ENCODE measurements around the gene PDCD4.

PDCD4 gene

DNA sequence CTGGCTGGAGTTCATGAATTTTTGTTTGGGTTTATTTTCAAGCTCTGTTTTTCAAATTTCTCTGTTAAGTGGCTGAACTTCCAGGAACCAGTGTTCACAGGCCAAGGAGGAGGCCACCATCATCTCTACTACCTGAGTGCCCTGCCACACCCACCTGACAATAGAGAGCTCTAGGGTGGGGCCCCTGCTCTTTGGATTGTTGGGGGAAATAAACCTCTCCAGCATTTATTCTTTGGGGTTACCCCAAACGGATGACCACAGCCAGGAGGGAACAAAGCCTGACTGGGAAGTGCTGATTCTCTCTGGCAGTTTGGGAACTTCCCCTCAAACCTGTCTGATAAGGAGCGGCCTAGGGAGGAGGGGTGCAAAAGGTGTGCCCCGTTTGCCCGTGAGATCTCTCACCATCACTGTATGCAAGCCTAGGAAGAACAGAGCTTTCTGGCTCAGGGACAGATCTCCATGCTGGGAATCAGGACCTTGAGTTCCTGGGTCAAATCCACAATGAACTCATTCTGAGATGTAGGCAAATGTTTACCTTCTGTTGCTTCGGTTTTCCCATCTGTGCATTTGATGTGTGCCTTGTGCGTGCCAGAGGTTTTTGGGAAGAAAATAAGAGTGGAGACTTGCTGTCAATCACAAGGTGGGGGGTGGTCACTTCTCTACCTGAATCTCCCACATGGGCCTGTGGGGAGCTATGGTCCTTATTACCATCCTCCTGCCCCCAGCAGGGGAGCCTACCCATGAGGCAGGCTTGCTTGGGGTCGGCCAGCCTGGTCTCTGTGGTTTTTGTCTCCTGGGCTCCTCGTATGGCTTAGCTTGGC, 27.7 kb upstream of the PDCD4 start:
- Histone ChIP-seq H3K36me3 (ENCODE audit: insufficient read depth, low read depth, low read length) (no peaks in the 10 kb centered on the region), H3K4me1 (ENCODE audit: insufficient read depth, low read length) (no peaks in the 10 kb centered on the region), H3K27ac (ENCODE audit: low read length) (no peak overlapping the region), H3K9me3 (ENCODE audit: insufficient read depth, low read depth, low read length) (no peaks in the 10 kb centered on the region), H3K27me3 (ENCODE audit: insufficient read depth, low read length) (no peaks in the 10 kb centered on the region), H3K9ac (ENCODE audit: low read depth, low read length) (no peak overlapping the region; the same call in 1 of the 2 replicates), H3K4me3 (ENCODE audit: low read length) (no peak overlapping the region)

DNA sequence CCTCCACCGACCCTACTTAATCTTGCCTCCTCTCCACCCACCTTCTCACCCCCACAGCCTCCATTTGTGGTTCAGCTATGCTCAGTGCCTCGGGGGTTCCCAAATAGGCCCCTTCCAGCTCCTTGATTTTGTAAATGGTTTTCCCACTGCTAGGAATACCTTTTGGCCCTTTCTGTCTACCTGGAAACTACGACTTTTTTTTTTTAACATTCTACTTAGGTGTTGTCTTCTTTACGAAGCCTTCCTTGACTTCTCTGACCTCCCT, 27.2 kb upstream of the PDCD4 start:
- Histone ChIP-seq H3K9ac (ENCODE audit: low read depth, low read length) (no peak overlapping the region), H3K36me3 (ENCODE audit: insufficient read depth, low read depth, low read length) (no peaks in the 10 kb centered on the region), H3K27ac (ENCODE audit: low read length) (no peak overlapping the region), H3K4me3 (ENCODE audit: low read length) (no peak overlapping the region), H3K27me3 (ENCODE audit: insufficient read depth, low read length) (no peaks in the 10 kb centered on the region), H3K4me1 (ENCODE audit: insufficient read depth, low read length) (no peaks in the 10 kb centered on the region), H3K9me3 (ENCODE audit: insufficient read depth, low read depth, low read length) (no peaks in the 10 kb centered on the region)

DNA sequence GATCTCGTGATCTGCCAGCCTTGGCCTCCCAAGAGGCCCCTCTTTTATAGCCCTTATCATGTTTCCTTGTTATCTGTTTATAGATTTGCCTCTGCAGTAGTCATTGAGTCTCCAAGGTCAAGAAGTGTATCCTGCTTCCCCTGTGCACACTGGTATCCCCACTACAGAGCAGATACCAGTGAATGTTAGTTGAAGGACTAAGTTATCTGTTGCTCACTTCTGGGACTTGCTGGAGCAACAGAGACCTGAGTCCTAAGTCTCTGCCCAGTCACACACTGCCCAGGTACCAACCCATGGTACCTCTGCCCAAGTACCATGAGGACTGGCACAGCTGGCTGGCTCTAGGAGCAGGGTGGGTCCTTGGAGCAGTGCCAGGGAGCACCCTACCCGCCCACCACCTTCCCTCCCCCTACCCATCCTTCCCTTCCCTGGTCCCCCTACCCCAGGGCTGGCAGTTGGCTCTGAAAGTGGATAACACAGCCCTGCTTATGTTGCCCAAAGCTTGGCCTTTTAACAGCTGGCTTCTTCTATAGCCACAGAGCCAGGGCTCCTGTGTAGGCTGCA, 26.5 kb upstream of the PDCD4 start:
- H3K27me3 ChIP-seq (ENCODE audit: insufficient read depth, low read length) = no peaks in the 10 kb centered on the region
- no peak overlapping the region for H3K4me3 ChIP-seq (ENCODE audit: low read length)
- no peaks in the 10 kb centered on the region for H3K9me3 ChIP-seq (ENCODE audit: insufficient read depth, low read depth, low read length)
- no peaks in the 10 kb centered on the region for H3K36me3 ChIP-seq (ENCODE audit: insufficient read depth, low read depth, low read length)
- H3K4me1 ChIP-seq (ENCODE audit: insufficient read depth, low read length) = no peaks in the 10 kb centered on the region
- no peak overlapping the region for H3K27ac ChIP-seq (ENCODE audit: low read length)
- no peak overlapping the region for H3K9ac ChIP-seq (ENCODE audit: low read depth, low read length)

DNA sequence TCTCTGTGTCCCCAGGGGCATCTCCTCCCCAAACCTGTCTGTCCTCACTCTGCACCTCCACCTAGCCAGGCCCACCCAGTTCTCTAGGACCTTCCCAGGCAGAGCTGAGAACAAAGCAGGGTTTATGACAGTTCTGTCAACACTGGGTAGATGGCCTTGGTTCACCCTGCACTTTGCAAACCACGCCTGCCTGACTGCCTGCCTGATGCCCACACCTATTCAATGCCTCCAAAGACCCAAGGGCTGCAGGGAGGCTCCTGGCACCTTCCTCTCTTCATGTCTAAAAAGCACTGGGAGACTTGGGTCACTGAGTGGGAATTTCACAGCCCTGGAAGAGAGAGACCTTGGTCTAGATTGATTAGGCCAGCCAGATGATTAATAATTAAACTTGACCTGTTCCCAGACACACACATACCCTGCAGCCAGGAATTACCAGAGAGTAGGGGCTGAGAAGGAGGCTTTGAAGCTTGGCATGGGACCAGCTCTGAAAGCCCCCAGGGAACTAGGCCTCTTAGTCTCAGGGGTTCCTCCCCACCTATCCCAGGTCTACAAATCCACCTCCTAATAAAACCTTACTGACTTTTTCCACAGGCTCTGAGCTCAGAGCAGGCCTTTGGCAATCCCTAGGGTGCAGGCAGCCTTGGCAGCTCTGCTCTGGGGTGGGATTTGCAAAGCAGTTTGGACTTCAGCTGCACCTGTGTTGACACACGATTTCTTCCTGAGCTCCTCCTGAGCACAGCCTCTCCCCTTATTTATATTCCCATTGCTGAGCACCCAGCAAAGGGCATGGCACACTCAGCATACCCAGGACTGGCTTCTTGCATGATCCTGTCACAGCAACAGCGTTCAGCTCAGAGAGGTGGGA, 25.7 kb upstream of the PDCD4 start:
- Histone ChIP-seq H3K27me3 (ENCODE audit: insufficient read depth, low read length) (no peaks in the 10 kb centered on the region), H3K4me1 (ENCODE audit: insufficient read depth, low read length) (no peaks in the 10 kb centered on the region), H3K27ac (ENCODE audit: low read length) (no peak overlapping the region), H3K4me3 (ENCODE audit: low read length) (no peak overlapping the region), H3K9me3 (ENCODE audit: insufficient read depth, low read depth, low read length) (no peaks in the 10 kb centered on the region), H3K36me3 (ENCODE audit: insufficient read depth, low read depth, low read length) (no peaks in the 10 kb centered on the region), H3K9ac (ENCODE audit: low read depth, low read length) (no peak overlapping the region)

DNA sequence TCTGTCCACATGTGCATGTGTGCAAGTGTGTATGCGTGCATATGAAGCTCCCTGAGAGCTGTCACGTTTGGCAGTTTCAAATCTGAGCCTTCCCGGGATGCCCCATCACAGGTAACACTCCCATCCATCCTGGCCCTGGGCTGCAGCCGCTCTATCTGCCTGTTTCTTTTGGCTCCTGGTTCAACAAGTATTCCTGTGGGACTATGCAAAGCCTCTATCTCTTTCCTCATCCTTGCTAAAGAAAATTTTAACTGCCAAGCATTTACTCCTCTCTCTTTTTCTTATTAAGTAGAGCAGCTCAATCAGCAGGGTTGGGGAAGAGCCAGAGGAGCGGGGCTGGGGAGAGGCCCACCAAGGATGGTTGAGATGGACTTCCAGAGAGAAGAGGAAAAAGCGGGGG, 24.4 kb upstream of the PDCD4 start:
- H3K4me1 ChIP-seq (ENCODE audit: insufficient read depth, low read length) = no peaks in the 10 kb centered on the region
- no peaks in the 10 kb centered on the region for H3K27me3 ChIP-seq (ENCODE audit: insufficient read depth, low read length)
- H3K36me3 ChIP-seq (ENCODE audit: insufficient read depth, low read depth, low read length) = no peaks in the 10 kb centered on the region
- H3K27ac ChIP-seq (ENCODE audit: low read length) = no peak overlapping the region
- H3K9ac ChIP-seq (ENCODE audit: low read depth, low read length) = no peak overlapping the region
- no peak overlapping the region for H3K4me3 ChIP-seq (ENCODE audit: low read length)
- no peaks in the 10 kb centered on the region for H3K9me3 ChIP-seq (ENCODE audit: insufficient read depth, low read depth, low read length)

DNA sequence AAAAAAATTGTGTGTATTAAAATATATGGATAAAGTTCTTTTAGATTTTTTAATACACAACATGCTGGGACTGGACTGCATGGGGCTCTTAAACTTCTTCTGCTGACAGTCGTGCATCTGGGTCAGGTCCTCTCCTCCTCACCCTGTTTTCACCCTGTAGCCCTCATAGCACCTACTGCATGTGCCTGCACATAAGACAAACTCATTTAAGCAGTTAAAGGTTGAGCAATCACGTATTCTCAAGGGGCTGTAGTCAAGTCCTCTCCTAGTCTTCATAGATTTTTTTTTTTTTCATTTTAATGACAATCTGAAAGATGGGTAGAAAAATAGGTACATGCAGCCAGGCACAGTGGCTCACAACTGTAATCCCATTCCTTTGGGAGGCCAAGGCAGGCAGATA, 23.6 kb upstream of the PDCD4 start:
- no peak overlapping the region for H3K27ac ChIP-seq (ENCODE audit: low read length)
- H3K4me3 ChIP-seq (ENCODE audit: low read length) = no peak overlapping the region
- H3K9me3 ChIP-seq (ENCODE audit: insufficient read depth, low read depth, low read length) = no peaks in the 10 kb centered on the region
- no peaks in the 10 kb centered on the region for H3K36me3 ChIP-seq (ENCODE audit: insufficient read depth, low read depth, low read length)
- no peak overlapping the region for H3K9ac ChIP-seq (ENCODE audit: low read depth, low read length)
- no peaks in the 10 kb centered on the region for H3K27me3 ChIP-seq (ENCODE audit: insufficient read depth, low read length)
- H3K4me1 ChIP-seq (ENCODE audit: insufficient read depth, low read length) = no peaks in the 10 kb centered on the region

DNA sequence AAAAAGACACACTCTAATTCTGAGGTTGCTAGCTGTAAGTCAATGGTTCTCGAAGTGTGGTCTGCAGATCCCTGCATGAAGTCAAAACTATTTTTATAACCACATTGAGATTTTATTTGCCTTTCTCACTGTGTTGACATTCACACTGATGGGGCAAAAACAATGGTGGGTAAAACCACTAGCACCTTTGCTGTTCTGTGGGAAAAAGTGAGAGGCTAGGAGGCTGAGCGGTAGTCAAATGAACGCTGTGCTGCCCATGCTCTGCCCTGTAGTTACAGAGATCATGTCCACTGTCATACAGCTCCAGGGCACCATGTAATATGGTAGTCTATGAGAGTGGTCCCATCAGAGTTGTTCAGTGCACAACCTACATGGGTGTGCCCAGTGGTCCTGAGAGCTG, 21.6 kb upstream of the PDCD4 start:
- Histone ChIP-seq H3K4me1 (ENCODE audit: insufficient read depth, low read length) (no peaks in the 10 kb centered on the region), H3K9ac (ENCODE audit: low read depth, low read length) (no peak overlapping the region), H3K9me3 (ENCODE audit: insufficient read depth, low read depth, low read length) (no peaks in the 10 kb centered on the region), H3K36me3 (ENCODE audit: insufficient read depth, low read depth, low read length) (no peaks in the 10 kb centered on the region), H3K4me3 (ENCODE audit: low read length) (no peak overlapping the region), H3K27me3 (ENCODE audit: insufficient read depth, low read length) (no peaks in the 10 kb centered on the region), H3K27ac (ENCODE audit: low read length) (no peak overlapping the region)

DNA sequence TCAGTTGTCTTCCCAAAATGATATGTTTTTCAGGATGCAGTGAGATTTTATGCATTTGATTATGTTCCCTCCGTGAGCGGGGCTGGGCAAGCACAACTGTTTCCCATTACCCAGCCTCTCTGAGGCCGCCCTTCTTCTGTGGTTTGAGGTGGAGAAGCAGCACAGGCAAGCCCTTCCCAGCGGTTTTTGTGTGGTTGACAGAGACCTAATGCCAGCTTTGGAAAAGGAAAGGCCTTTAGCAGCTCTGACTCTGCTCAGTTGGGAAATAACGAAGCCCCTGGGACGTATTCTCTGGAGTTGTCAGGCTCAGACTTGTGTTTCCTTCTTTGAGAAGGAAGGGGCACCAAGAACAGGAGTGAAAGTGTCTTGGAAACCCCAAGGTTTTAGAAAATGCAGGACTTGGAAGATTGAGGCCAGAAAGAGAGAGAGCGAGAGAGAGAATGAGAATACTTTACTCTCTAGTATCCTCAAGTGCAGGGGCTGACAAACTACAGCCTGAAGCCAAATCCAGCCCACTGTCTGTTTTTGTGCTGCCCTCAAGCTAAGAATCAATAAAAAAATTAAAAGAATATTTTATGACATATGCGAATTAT, 20.6 kb upstream of the PDCD4 start:
- H3K36me3 ChIP-seq (ENCODE audit: insufficient read depth, low read depth, low read length) = no peaks in the 10 kb centered on the region
- no peak overlapping the region for H3K27ac ChIP-seq (ENCODE audit: low read length)
- no peaks in the 10 kb centered on the region for H3K9me3 ChIP-seq (ENCODE audit: insufficient read depth, low read depth, low read length)
- no peaks in the 10 kb centered on the region for H3K4me1 ChIP-seq (ENCODE audit: insufficient read depth, low read length)
- H3K9ac ChIP-seq (ENCODE audit: low read depth, low read length) = no peak overlapping the region
- no peak overlapping the region for H3K4me3 ChIP-seq (ENCODE audit: low read length)
- H3K27me3 ChIP-seq (ENCODE audit: insufficient read depth, low read length) = no peaks in the 10 kb centered on the region

DNA sequence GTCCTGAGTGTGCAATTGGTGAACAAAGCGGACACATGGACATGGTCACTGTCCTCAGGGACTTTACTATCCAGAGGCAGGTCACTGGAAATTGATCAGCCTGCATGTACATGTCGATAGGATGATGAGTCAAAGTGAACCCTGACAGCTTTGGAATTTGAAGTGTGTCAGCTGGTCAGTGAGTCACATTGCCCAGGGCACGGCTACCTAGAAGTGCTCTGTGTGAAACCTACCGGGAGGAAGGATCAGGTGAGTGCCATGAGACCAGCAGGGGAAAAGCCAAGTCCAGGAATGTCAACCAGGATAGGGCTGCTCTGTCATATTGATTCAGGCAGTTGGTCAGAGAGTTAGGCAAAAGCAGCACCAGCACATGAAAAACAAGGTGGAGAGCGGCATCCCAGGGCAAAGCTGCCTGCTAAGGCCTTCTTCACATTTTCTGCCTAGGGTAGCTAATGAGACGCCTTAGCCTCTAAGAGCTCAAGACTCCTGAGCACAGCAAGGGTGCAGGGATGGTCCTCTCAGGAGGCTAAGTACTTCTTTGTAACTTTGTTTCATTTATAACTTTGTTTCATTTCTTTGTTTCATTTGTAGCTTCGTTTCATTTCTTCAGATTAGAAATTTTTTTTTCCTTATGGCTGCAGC, 19.4 kb upstream of the PDCD4 start:
- Histone ChIP-seq H3K9ac (ENCODE audit: low read depth, low read length) (no peak overlapping the region), H3K9me3 (ENCODE audit: insufficient read depth, low read depth, low read length) (no peaks in the 10 kb centered on the region), H3K27me3 (ENCODE audit: insufficient read depth, low read length) (no peaks in the 10 kb centered on the region), H3K36me3 (ENCODE audit: insufficient read depth, low read depth, low read length) (no peaks in the 10 kb centered on the region), H3K27ac (ENCODE audit: low read length) (no peak overlapping the region), H3K4me3 (ENCODE audit: low read length) (no peak overlapping the region), H3K4me1 (ENCODE audit: insufficient read depth, low read length) (no peaks in the 10 kb centered on the region)

DNA sequence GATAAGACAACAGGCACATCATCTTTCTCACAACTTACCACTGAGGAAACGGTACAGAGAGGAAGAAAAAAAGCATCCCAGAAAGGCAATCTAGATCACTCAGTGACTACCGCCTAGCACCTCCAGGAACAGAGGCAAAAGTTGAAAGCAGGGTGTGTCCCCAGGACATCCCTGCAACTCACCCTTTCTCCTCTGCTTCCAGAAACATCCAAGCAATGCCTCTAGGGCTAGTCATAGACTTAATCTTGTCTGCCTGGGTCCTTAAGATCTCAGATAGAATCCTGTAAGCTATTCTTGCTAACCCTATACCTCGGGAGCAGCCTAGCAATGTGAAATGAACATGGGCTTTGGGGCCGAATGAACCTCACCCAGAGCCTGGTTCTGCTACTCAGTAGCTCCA, 18.8 kb upstream of the PDCD4 start:
- Histone ChIP-seq H3K4me3 (ENCODE audit: low read length) (no peak overlapping the region), H3K9ac (ENCODE audit: low read depth, low read length) (no peak overlapping the region), H3K9me3 (ENCODE audit: insufficient read depth, low read depth, low read length) (no peaks in the 10 kb centered on the region), H3K4me1 (ENCODE audit: insufficient read depth, low read length) (no peaks in the 10 kb centered on the region), H3K36me3 (ENCODE audit: insufficient read depth, low read depth, low read length) (no peaks in the 10 kb centered on the region), H3K27ac (ENCODE audit: low read length) (no peak overlapping the region), H3K27me3 (ENCODE audit: insufficient read depth, low read length) (no peaks in the 10 kb centered on the region)

DNA sequence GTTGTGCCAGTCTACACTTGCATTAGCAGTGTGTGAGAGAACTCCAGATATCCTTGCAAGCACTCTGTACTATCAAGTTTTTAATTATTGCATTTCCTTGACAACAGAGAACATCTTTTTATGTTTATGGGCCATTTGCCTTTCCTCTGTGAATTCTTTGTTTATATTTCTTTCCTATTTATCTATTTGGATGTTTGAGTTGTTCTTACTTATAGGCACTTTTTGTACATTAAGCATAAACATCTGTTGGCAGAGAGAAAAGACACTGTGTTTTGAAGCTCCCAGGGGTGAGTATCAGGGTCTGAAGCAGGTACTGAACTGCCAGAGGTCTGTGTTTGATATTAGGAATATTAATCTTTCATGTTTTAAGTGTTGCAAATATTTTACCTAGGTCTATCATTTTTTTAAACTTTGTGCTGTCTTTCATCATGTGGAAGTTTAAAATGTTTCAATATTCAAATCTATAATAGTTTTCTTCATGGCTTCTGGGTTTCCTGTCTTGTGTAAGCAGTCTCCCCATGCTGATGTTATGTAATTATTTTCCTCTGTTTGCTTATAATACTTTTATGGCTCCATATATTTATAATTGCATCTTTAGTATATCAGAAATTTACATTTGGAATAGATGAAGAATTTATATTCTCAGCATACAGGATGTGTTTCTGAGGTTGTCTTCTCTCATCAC, 17.7 kb upstream of the PDCD4 start:
- Histone ChIP-seq H3K27me3 (ENCODE audit: insufficient read depth, low read length) (no peaks in the 10 kb centered on the region), H3K9ac (ENCODE audit: low read depth, low read length) (no peak overlapping the region), H3K4me3 (ENCODE audit: low read length) (no peak overlapping the region), H3K9me3 (ENCODE audit: insufficient read depth, low read depth, low read length) (no peaks in the 10 kb centered on the region), H3K27ac (ENCODE audit: low read length) (no peak overlapping the region), H3K36me3 (ENCODE audit: insufficient read depth, low read depth, low read length) (no peaks in the 10 kb centered on the region), H3K4me1 (ENCODE audit: insufficient read depth, low read length) (no peaks in the 10 kb centered on the region)
